Measurements from ENCODE around the gene NPBWR2. TPM values are rescaled to one million over a fixed set of nuclear protein-coding genes. Genes with fewer than 3 reads are reported as not detected.

The NPBWR2 gene
- total and polyA plus RNA-seq, 8 donors: not detected

- no peak for TF ChIP-seq CTCF (IDR thresholded peaks at IDR 0.05)
- FAIRE-seq (no peak), ATAC-seq (no peak), DNase-seq (peak in 2 of 6 donors; percentile 27 to 51)
- H3K36me3 ChIP-seq: no peaks in the 10 kb centered on the region
- no peaks in the 10 kb centered on the region for H3K4me1 ChIP-seq
- 61 to 77% methylated on average over 19 of the region's 19 CpGs for WGBS, 2 donors
- H3K27ac ChIP-seq: no peak overlapping the region
- intact Hi-C loops (cut with DNase I): no loop called here
- no peaks in the 10 kb centered on the region for H3K27me3 ChIP-seq
- no peak overlapping the region for H3K4me3 ChIP-seq
- H3K9me3 ChIP-seq: no peaks in the 10 kb centered on the region
Observed at GRCh38 chr20:64107736-64108457, 532 bp upstream of the NPBWR2 start.

GRCh38 chr20:64106435-64106961 lies 867 bp downstream of the NPBWR2 start:
- Histone ChIP-seq H3K4me3 (no peak overlapping the region), H3K36me3 (no peaks in the 10 kb centered on the region), H3K9me3 (no peaks in the 10 kb centered on the region), H3K27ac (no peak overlapping the region), H3K4me1 (peaks cover 0 to 3% (median 0%) of the 10 kb centered on the region in 3 donors), H3K27me3 (no peaks in the 10 kb centered on the region)
- FAIRE-seq (no peak), DNase-seq (peak in 2 of 6 donors; percentile 41 to 56), ATAC-seq (no peak)
- TF ChIP-seq CTCF (IDR thresholded peaks at IDR 0.05): no peak
- 68 to 87% methylated on average over 28 of the region's 28 CpGs for WGBS, 2 donors
- intact Hi-C loops (cut with DNase I): no loop called here

GRCh38 chr20:64105846-64106434 lies 1.4 kb downstream of the NPBWR2 start:
- Histone ChIP-seq H3K27ac (no peak overlapping the region), H3K36me3 (no peaks in the 10 kb centered on the region), H3K4me3 (no peak overlapping the region), H3K9me3 (no peaks in the 10 kb centered on the region), H3K4me1 (peaks cover 0 to 3% (median 0%) of the 10 kb centered on the region in 3 donors), H3K27me3 (no peaks in the 10 kb centered on the region)
- TF ChIP-seq CTCF (IDR thresholded peaks at IDR 0.05): no peak
- intact Hi-C loops (cut with DNase I): no loop called here
- WGBS, 2 donors: 74 to 88% methylated on average over 35 to 39 of the region's 39 CpGs
- peak in 2 of 6 donors; percentile 55 to 59 for DNase-seq
- no peak for FAIRE-seq
- no peak for ATAC-seq

GRCh38 chr20:64104667-64105451 lies 2.5 kb downstream of the NPBWR2 start:
- no peak for TF ChIP-seq CTCF (IDR thresholded peaks at IDR 0.05)
- FAIRE-seq (no peak), DNase-seq (peak in 2 of 6 donors; percentile 33 to 35), ATAC-seq (no peak)
- Histone ChIP-seq H3K27ac (no peak overlapping the region), H3K9me3 (no peaks in the 10 kb centered on the region), H3K4me1 (peaks cover 0 to 3% (median 0%) of the 10 kb centered on the region in 3 donors), H3K4me3 (no peak overlapping the region), H3K36me3 (no peaks in the 10 kb centered on the region), H3K27me3 (no peaks in the 10 kb centered on the region)
- WGBS, 2 donors: 68 to 80% methylated on average over 24 to 25 of the region's 25 CpGs
- intact Hi-C loops (cut with DNase I): no loop called here

All from pancreas (tissue), 10 donors.